NCI-H1436 (cell line): ENCODE results near the gene KLHL1.
"Not testable (repeated sequence)": the region's sequence is repeated elsewhere in the genome, so short reads cannot be mapped to it uniquely, and the experiment has no call there.

Experiments used
- DNase-seq: peaks from one replicate; lab custom pipeline; 2025; lab: John Stamatoyannopoulos, UW

The KLHL1 gene

DNA sequence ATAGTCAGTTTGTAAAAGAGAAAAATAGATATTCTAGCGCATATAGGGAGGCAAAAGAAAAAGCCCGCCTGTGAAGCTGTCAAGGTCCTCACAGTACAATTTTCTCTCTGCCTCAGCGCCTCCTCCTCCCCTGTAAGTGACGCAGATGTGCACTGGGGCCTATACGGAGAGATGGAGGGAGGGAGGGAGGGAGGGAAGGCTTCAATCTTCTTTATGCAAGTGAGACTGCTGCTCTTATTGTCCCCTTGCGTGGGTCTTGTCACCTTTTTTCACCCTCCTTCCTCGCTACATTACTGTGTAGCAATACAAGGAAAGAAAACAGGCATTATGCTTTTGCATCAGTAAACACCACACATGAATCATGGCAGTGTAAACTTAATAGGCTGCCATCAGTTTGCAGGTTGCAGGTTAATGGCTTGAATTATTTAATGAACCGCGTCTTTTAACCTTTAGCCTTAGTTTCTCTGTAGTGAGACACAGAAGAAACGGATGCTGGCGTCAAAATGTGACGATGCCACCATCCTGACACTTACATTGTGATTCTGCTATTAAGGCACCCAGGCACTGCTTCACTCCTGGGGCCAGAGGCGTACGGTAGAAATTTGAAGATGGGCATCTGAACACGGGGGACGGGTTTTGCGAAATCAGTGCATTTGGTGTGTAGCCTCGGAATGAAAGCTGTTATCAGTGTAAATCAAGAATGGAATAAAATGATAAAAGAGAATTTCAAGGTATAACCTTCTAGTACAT lies at the start of gene KLHL1:
Gene KLHL1, minus strand, starts transcription at position 97 of the 750 bp plus-strand sequence. CDS start 753 bp downstream, outside the sequence.
- DNase-seq, result peak; percentile 19

GRCh38 chr13:70142658-70143057 lies 34.4 kb upstream of the KLHL1 start:
- DNase-seq, result not testable (repeated sequence)

- DNase-seq, result no peak
Measured at GRCh38 chr13:70128098-70128497, 19.8 kb upstream of the KLHL1 start.

- DNase-seq, result no peak
Measured at GRCh38 chr13:70125693-70126092, 17.4 kb upstream of the KLHL1 start.

- DNase-seq, result no peak
Measured at GRCh38 chr13:70117338-70117905, 9.2 kb upstream of the KLHL1 start.

GRCh38 chr13:70107498-70108281 lies 562 bp downstream of the KLHL1 start, which contains the start of gene ATXN8OS:
ATXN8OS (plus strand) TSS chr13:70107826.
- no peak for DNase-seq

- no peak for DNase-seq
Measured at GRCh38 chr13:70107125-70107497, 1.1 kb downstream of the KLHL1 start.

DNA sequence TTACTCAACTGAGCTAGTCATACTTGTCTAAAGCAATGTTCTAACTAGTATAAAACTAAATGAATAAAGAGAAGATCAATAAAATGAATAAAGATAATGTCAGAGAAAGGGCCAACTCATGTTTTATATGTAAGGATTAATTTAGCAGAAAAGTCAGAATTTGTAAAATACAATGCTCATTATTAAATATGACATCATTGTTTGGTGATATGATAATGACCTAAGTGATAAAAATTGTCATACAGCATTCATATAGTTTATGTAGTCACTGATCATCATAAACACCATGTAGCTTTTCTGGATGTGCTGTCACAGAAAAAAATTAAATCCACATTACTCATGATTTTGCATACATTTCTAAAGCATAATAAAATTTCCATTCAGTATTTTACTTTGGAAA lies 3.8 kb downstream of the KLHL1 start:
- DNase-seq, result no peak

DNA sequence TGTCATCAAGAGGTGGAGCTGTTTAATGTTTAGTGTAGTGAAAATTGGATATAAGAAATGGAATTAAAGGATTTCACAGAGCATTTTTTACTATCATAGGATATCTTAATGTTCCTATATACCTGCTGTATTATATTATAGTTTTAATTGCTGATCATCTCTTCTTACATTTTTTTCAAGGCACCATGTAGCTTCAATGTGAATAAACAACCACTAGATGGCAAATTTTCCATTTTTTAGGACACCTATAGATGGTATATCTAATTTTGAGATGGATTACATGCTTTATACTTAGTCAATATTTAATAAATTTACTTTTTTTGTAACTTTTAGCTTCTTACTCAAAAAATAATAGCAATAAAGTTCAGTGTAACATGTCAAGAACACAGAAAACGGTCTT lies 9.6 kb downstream of the KLHL1 start:
- peak; percentile 11 for DNase-seq

GRCh38 chr13:70090036-70090723 lies 18.1 kb downstream of the KLHL1 start:
- no peak for DNase-seq

DNA sequence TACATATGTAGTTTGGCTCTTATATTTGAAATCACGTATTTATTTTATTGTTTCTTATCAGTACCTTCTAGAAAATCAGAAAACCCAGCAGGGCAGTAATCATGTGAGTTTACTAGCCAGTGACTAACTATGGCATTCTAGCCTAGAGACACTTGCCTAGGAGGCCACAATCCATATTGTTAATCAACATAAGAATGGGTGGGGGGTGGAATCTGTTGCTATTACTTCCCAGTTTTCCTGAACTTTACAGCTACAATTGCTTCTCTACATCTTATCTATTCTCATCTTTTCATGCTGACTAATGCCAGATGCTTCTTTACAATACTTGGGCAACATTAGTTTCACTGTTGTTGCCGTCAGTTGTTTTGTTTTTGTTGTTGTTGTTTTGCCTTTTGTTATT lies 19.3 kb downstream of the KLHL1 start:
- DNase-seq, result no peak

- no peak for DNase-seq
Measured at GRCh38 chr13:70087247-70087646, 21.0 kb downstream of the KLHL1 start.

- no peak for DNase-seq
Measured at GRCh38 chr13:70080012-70080411, 28.2 kb downstream of the KLHL1 start.

DNA sequence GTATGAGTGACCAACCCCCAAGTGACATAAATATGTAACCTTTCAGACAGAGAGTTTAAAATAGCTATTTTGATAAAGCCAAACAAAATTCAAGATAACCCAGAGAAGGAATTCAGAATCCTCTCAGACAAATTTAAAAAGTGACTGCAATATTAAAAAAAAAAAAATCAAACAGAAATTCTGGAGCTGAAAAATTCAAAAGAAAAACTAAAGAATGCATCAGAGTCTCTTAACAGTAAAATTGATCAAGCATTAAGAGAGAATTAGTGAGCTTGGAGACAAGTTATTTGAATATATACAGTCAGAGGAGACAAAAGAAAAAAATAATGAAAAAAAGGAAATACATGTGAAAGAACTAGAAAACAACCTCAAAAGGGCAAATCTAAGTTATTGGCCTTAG lies 53.7 kb downstream of the KLHL1 start:
- no peak for DNase-seq

- no peak for DNase-seq
Measured at GRCh38 chr13:70051531-70051930, 56.7 kb downstream of the KLHL1 start.

- DNase-seq, result no peak
Measured at GRCh38 chr13:70043685-70044084, 64.6 kb downstream of the KLHL1 start.

DNA sequence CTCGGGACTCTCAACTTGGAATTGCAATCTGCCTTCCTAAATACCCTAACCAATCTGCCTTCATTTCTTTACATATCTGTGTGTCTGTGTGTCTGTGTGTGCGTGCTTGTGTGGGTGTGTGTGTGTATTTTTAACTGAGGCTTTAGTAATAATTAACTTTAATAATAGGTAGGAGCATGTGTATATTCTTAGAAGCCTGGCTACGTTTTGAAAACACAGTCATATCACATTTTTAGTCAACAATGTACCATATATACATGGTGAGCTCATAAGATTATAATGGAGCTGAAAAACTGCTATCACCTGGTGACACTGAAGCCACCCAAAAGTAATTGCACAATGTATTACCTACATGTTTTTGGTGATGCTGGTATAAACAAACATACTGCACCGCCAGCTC lies 66.1 kb downstream of the KLHL1 start:
- no peak for DNase-seq

DNA sequence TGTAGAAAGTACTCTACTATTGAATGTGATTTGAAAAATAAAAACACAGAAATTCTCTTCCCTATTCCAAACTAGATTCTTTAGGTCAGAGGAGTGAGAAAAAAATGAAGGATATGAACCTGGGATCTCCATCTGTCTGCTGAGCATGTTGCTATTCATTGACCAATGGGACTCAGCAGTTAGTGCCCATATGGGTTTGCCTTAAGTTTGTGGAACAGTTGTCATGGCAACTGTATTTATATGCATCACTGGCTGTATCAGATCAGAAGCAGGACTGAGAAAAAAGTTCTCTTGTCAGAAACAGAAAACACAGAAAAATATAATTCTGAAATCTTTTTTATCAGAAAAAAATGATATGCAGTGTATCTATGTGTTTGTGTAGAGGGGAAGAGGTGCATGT lies 74.0 kb downstream of the KLHL1 start:
- DNase-seq, result no peak

GRCh38 chr13:70027551-70027950 lies 80.7 kb downstream of the KLHL1 start:
- no peak for DNase-seq

DNA sequence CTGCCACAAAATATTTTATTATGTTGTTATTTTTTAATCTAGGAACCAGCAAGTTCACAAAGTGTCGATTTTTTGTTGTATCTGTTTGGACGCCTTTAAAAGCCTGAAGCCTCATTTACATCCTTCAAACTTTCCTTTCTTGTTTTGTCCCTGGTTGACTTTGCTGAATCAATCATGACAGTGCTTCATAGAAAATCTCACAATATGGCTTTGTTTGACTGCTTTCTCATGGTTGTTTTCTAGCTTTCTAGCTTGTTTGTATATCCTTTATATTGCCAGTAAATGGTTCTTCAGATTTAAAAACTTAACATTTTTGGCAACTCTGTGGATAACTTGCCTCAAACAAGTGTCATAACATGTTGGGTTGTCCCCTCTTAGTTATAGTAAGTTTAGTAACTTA lies 84.7 kb downstream of the KLHL1 start:
- no peak for DNase-seq

- DNase-seq, result no peak
Measured at GRCh38 chr13:70022646-70023045, 85.6 kb downstream of the KLHL1 start.

GRCh38 chr13:70016116-70016515 lies 92.1 kb downstream of the KLHL1 start:
- DNase-seq, result no peak
